A549 (cell line): ENCODE measurements around the gene LYPD8.

Experiments used
- CTCF ChIP-seq: fragments of >200 bp; sonication (Bioruptor Twin); formaldehyde crosslinking; IDR thresholded peaks from 3 replicates; pipeline ENCODE4 v1.5.1; 2016
- POLR2A ChIP-seq: IDR thresholded peaks from 2 replicates; pipeline ENCODE4 v1.6.1; 2012; ENCODE audit warnings: mild to moderate bottlenecking, low read length
- TF ChIP-seq, protein P1 (sequence below): fragments of 250-450 bp; sonication (Bioruptor Pico); IDR thresholded peaks from 2 replicates; pipeline ENCODE4 v1.5.0; 2021; ENCODE audit warnings: mild to moderate bottlenecking, moderate library complexity, borderline replicate concordance

DNA sequence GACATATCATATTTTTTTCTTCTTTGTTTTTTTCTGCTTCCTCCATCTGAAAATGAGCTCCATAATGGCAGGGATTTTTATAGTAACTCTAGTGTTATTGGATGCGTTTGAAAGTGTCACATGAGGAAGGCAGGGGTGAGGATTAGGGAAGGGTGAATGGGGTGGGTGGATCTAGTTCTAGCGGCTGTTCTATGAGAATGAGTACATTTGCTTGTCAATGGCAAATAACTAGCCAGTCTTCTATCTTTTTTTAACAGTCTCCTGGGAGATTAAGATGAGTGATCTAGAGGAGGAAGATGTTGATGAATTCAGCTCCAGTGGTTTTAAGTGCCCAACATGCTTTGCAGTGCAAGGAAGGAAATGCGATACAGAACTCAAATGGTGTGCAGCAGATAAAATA is 58.8 kb downstream of the LYPD8 start:
- TF ChIP-seq POLR2A (no peak), CTCF (no peak)
- TF ChIP-seq, protein P1, sequence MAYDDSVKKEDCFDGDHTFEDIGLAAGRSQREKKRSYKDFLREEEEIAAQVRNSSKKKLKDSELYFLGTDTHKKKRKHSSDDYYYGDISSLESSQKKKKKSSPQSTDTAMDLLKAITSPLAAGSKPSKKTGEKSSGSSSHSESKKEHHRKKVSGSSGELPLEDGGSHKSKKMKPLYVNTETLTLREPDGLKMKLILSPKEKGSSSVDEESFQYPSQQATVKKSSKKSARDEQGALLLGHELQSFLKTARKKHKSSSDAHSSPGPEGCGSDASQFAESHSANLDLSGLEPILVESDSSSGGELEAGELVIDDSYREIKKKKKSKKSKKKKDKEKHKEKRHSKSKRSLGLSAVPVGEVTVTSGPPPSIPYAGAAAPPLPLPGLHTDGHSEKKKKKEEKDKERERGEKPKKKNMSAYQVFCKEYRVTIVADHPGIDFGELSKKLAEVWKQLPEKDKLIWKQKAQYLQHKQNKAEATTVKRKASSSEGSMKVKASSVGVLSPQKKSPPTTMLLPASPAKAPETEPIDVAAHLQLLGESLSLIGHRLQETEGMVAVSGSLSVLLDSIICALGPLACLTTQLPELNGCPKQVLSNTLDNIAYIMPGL (CRISPR knock-in tag): no peak
